ENCODE measurements around the gene MIGA1. TPM values are rescaled to one million over a fixed set of nuclear protein-coding genes. Genes with fewer than 3 reads are reported as not detected.

Gene MIGA1
- total and polyA plus RNA-seq, 5 donors: 3.8 to 15.1 (median 12.8) TPM

DNA sequence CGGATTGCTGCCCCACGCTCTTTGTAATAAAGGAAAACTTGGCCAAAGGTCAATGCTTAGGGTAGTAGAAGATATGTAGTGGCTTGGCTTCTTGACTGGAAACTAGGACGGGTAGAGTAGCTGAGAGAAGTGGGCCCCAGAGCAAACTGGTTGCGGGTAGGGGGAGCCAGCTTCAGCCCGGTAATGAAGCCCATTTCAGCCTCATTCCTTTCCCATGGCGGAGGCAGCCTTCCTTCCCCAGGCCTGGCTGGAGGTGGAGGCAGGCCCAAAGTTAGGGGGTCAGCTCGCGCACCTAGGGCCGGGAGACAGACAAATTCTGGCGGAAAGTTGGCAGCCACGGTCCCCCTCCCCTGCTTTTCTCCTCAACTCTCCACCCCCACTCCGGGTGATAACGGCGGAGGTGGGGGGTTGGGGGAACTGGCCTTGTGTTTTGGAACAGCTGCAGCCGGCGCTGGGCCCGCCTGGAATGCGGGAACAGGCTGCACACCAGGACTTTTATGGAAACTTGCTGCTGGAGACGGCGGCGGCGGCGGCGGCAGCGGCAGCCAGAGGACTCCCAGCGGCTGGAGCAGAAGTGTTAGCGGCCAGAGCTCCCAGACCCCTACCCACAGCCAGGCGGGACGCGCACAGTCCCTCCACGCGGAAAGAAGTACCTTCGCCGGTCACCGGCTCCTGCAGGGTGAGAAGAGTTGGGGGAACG, 108.8 kb downstream of the MIGA1 start, which contains the start of gene NEXN:
TSS of gene NEXN (plus strand) at position 544 of the 700 bp plus-strand sequence. CDS start 27,483 bp downstream, outside the sequence.
- WGBS: 3% methylated on average over 36 of the region's 36 CpGs
- intact Hi-C loops (cut with DNase I): loop anchor here (5.0 kb wide), 2 partner anchors 51 to 56 kb away; no protein-coding TSS in a partner anchor

DNA sequence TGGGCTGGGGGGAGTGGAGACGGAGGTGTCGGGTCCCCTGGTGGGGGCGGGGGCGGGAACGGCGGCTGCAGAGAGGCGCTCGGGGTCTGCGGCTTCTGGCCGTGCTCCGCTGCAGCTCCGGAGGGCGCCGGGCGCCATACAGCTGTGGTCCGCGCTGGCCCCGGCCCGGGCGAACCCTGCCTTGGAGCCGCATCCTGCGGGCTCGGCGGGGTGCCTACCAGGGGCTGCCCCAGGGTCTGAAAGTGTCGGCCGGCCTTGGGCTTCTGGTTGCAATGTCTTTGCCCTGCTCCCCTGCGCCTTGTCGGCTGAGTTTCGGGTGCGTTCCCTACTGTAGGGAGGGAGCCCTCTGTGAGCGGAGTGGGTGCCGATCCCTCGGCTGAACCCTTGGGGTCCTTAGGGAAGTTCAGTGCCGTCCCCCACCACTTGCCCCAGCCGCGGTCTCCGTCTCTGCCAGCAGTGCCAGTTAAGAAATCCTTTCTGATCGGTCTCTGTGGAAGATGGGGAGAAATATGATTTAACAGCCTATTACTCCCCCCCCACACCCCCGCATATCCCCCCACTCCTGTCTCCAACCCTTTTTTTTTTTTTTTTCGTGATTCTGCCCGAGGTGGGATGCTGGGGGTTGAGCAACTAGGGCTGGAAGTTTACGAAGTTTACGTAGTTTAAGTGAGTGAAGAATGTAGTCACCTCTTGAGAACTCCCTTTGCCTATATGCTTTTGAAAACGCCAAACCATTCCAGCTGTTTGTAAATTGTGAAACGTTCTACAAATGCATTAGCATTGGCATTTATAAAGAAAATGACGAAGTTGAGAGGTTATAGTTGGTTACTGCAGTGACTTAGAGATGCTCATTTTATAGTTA, 109.6 kb downstream of the MIGA1 start:
- no peaks in the 10 kb centered on the region for H3K4me1 ChIP-seq (ENCODE audit: control insufficient read depth, insufficient read depth, low read length)
- peak overlapping the region; percentile 93 for H3K27ac ChIP-seq (ENCODE audit: low read length)
- WGBS: under 1% methylated on average over 46 of the region's 46 CpGs
- DNase-seq: peak in 1 of 3 donors; percentile 82
- H3K9me3 ChIP-seq (ENCODE audit: control insufficient read depth, low read length): no peaks in the 10 kb centered on the region
- peak; percentile 56 to 76 for ATAC-seq
- intact Hi-C loops (cut with DNase I): loop anchor here (5.0 kb wide), 2 partner anchors 52 to 57 kb away; no protein-coding TSS in a partner anchor
- H3K27me3 ChIP-seq (ENCODE audit: control insufficient read depth, insufficient read depth): no peaks in the 10 kb centered on the region
- H3K4me3 ChIP-seq (ENCODE audit: low read length): peak overlapping the region; percentile 84

More for the DNA sequence above, 108.8 kb downstream of the MIGA1 start, which contains the start of gene NEXN:
- ATAC-seq (peak; percentile 94), DNase-seq (peak; percentile 89 to 96 (median 94))
- Histone ChIP-seq H3K27me3 (ENCODE audit: control insufficient read depth, insufficient read depth) (no peaks in the 10 kb centered on the region), H3K27ac (ENCODE audit: low read length) (peak within 1 kb of the TSS; percentile 93), H3K4me3 (ENCODE audit: low read length) (peak within 1 kb of the TSS; percentile 84), H3K9me3 (ENCODE audit: control insufficient read depth, low read length) (no peaks in the 10 kb centered on the region), H3K4me1 (ENCODE audit: control insufficient read depth, insufficient read depth, low read length) (no peaks in the 10 kb centered on the region)

DNA sequence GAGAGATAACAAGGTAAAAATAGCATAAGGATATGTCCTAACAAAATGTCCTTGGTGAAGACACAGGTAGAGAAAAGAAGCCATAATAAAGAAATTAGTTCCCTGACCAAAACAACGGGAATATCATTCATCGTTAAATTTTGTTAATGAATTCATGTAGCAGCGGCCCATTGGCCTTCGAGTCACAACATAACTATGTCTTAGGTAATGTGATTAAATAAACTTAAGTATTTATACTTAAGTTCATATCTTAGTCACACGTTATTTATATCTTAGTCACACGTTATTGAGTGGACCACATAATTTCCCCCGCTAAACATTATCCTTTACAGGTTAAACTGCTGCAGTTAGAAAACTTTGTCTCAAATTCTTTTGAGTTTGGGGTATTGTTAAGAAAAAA, 110.2 kb downstream of the MIGA1 start:
- Histone ChIP-seq H3K9me3 (ENCODE audit: control insufficient read depth, low read length) (no peaks in the 10 kb centered on the region), H3K4me1 (ENCODE audit: control insufficient read depth, insufficient read depth, low read length) (peaks cover 2% of the 10 kb centered on the region), H3K27me3 (ENCODE audit: control insufficient read depth, insufficient read depth) (no peaks in the 10 kb centered on the region), H3K27ac (ENCODE audit: low read length) (no peak overlapping the region), H3K4me3 (ENCODE audit: low read length) (peak overlapping the region; percentile 84)
- intact Hi-C loops (cut with DNase I): loop anchor here (5.0 kb wide), 2 partner anchors 52 to 57 kb away; no protein-coding TSS in a partner anchor
- WGBS: 40% methylated on average over 7 of the region's 7 CpGs
- DNase-seq (no peak), ATAC-seq (no peak)

DNA sequence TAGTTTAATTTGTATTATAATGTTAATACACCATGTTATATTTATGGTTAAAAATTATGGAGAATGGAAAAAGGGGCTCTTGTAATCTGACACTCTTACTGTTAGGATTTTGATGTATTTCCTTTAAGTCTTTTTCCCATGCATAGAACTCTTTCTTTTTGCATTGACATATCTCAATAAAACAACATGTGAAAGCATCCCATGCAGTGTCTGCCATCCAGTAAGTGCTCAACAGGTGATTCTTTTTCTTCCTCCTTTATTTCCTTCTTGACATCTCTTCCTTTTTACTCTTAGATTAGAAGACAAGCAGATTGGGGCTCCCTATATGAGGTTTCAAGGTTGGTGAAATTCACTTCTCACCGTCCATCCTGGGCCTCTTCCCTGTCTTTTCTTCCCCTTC, 111.8 kb downstream of the MIGA1 start:
- 77% methylated on average over 1 of the region's 1 CpG for WGBS
- Histone ChIP-seq H3K4me3 (ENCODE audit: low read length) (peak overlapping the region; percentile 63), H3K27ac (ENCODE audit: low read length) (peak overlapping the region; percentile 85), H3K4me1 (ENCODE audit: control insufficient read depth, insufficient read depth, low read length) (peaks cover 2% of the 10 kb centered on the region), H3K27me3 (ENCODE audit: control insufficient read depth, insufficient read depth) (no peaks in the 10 kb centered on the region), H3K9me3 (ENCODE audit: control insufficient read depth, low read length) (no peaks in the 10 kb centered on the region)
- intact Hi-C loops (cut with DNase I): no loop called here
- DNase-seq (no peak), ATAC-seq (no peak)

DNA sequence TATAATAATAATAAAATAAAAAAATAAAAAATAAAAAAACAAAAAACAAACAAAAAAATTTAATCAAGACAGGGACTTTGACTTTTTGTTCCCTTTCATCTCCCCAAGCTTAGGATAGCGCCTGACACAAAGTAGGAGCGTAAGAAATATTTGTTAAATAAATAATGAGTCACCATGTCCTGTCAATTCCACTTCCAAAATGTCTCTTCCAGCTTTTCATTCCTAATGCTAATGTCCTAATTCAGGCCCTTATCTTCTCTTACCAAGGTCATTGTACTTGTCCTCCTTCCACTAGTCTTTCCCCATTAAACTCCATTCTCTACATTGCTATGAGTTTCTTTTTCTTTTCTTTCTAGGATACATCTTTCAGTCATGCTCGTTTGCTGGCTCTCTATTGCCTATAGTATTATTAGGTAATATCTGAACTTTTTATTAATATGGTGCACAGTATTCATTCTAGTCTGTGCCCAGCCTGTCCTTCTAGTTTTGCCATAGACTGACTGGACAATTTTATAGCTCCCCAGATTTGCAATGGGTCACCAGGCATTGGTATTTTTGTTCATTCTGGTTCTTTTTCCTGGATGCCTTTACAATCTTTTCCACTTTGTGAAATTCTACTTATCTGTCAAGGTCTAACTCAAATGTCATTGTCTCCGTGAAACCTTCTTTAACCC, 120.3 kb downstream of the MIGA1 start:
- Histone ChIP-seq H3K27me3 (ENCODE audit: control insufficient read depth, insufficient read depth) (no peaks in the 10 kb centered on the region), H3K4me3 (ENCODE audit: low read length) (no peak overlapping the region), H3K4me1 (ENCODE audit: control insufficient read depth, insufficient read depth, low read length) (no peaks in the 10 kb centered on the region), H3K27ac (ENCODE audit: low read length) (no peak overlapping the region), H3K9me3 (ENCODE audit: control insufficient read depth, low read length) (no peaks in the 10 kb centered on the region)
- ATAC-seq (peak; percentile 56 to 59), DNase-seq (no peak)
- intact Hi-C loops (cut with DNase I): no loop called here
- 63% methylated on average over 4 of the region's 4 CpGs for WGBS

DNA sequence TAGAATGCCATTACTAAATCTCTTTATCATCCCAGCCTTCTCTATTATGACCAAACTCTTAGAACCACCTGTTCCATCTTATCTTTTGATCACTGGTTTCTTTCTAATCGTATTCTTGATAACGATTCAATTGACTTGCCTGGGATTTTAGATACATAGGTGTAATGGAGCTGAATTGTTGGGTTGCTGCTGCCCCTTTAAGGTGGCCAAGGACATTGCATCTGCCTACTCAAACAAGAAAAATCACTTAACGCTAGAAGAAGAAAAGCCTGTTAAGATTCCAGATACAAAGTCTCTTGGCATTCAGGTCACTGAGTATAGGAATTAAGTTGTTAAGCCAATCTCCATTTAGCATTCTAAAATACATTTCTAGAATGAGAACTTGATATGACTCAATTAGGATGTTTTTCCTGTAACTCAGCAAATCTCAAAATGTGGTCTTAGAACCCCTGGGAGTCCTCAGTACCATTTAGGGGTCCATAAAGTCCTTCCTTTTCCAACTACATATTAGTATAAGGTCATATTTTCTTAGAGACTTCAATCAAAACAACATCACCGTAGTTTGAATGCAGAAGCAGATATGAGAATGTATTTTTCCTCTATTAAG, 121.3 kb downstream of the MIGA1 start:
- ATAC-seq: peak; percentile 73 to 77
- Histone ChIP-seq H3K4me3 (ENCODE audit: low read length) (peak overlapping the region; percentile 12), H3K27me3 (ENCODE audit: control insufficient read depth, insufficient read depth) (no peaks in the 10 kb centered on the region), H3K9me3 (ENCODE audit: control insufficient read depth, low read length) (no peaks in the 10 kb centered on the region), H3K4me1 (ENCODE audit: control insufficient read depth, insufficient read depth, low read length) (no peaks in the 10 kb centered on the region), H3K27ac (ENCODE audit: low read length) (no peak overlapping the region)
- intact Hi-C loops (cut with DNase I): no loop called here
- no peak for DNase-seq
- WGBS: 12% methylated on average over 4 of the region's 4 CpGs

DNA sequence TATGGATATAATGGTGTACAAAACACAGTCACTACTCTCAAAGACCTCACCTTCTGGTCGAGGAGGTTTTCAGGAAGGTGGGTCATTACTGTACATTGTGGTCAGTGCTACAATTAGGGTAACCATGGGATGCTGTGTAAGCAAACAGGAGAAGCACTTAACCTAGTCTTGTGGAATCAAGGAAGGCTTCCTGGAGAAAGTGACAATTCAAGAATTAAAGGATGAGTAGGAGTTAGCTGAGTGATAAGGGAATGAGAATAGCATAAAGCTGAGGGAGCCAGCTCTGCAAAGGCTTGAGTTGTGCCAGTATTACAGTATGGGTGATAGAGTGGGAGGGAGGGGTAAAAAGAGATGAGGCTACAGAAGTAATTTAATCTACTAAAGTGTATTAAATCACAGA, 126.2 kb downstream of the MIGA1 start:
- H3K27ac ChIP-seq (ENCODE audit: low read length): no peak overlapping the region
- peak in 1 of 2 donors; percentile 15 for ATAC-seq

DNA sequence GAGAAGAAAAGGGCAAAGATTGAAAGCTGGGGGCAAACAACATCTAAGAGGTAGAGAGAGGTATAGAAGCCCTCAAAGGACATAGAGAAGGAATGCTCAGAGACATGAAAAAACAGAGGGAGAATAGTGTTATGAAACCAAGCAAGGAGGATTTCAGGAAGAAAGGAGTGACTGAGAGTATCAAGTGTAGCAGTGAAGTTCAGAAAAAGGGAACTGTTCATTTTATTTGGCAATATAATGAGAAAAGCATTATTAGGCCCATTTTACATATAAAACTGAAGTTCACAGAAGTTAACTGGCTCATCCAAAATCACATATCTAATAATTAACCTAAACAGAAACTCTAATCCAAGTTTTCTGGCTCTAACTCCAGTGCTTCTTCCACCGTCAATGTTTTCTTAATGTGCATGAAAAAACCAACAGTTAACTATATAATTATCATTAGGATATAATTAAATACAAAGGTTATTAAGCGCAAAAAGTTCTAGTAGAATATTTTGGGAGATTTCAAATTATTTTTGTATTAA, 126.6 kb downstream of the MIGA1 start:
- no peak for ATAC-seq
- Histone ChIP-seq H3K9me3 (ENCODE audit: control insufficient read depth, low read length) (no peaks in the 10 kb centered on the region), H3K27ac (ENCODE audit: low read length) (no peak overlapping the region), H3K27me3 (ENCODE audit: control insufficient read depth, insufficient read depth) (no peaks in the 10 kb centered on the region), H3K4me3 (ENCODE audit: low read length) (no peak overlapping the region), H3K4me1 (ENCODE audit: control insufficient read depth, insufficient read depth, low read length) (no peaks in the 10 kb centered on the region)
- WGBS: 71% methylated on average over 2 of the region's 2 CpGs
- DNase-seq: no peak
- intact Hi-C loops (cut with DNase I): no loop called here

More for the DNA sequence above, 126.2 kb downstream of the MIGA1 start:
- DNase-seq: no peak
- Histone ChIP-seq H3K27me3 (ENCODE audit: control insufficient read depth, insufficient read depth) (no peaks in the 10 kb centered on the region), H3K9me3 (ENCODE audit: control insufficient read depth, low read length) (no peaks in the 10 kb centered on the region), H3K4me3 (ENCODE audit: low read length) (no peak overlapping the region), H3K4me1 (ENCODE audit: control insufficient read depth, insufficient read depth, low read length) (no peaks in the 10 kb centered on the region)
- 84% methylated on average over 1 of the region's 1 CpG for WGBS
- intact Hi-C loops (cut with DNase I): no loop called here

DNA sequence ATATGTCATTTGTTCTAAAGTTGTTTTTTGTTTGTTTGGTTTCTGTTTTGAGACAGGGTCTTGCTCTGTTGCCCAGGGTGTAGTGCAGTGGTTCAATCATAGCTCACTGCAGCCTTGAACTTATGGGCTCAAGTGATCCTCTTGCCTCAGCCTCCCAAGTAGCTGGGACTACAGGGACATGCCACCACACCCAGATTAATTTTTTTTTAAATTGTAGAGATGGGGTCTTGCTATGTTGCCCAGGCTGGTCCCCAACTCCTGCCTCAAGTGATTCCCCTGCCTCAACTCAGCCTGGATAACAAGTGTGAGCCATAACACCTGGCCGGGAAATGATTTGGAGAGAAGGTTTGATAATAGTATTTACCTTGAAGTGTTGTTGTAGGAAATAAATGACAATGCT, 127.2 kb downstream of the MIGA1 start:
- H3K27me3 ChIP-seq (ENCODE audit: control insufficient read depth, insufficient read depth): no peaks in the 10 kb centered on the region
- H3K4me1 ChIP-seq (ENCODE audit: control insufficient read depth, insufficient read depth, low read length): no peaks in the 10 kb centered on the region
- H3K4me3 ChIP-seq (ENCODE audit: low read length): no peak overlapping the region
- DNase-seq (no peak), ATAC-seq (no peak)
- H3K27ac ChIP-seq (ENCODE audit: low read length): no peak overlapping the region
- no peaks in the 10 kb centered on the region for H3K9me3 ChIP-seq (ENCODE audit: control insufficient read depth, low read length)
- WGBS: 90% methylated on average over 1 of the region's 1 CpG
- intact Hi-C loops (cut with DNase I): no loop called here

DNA sequence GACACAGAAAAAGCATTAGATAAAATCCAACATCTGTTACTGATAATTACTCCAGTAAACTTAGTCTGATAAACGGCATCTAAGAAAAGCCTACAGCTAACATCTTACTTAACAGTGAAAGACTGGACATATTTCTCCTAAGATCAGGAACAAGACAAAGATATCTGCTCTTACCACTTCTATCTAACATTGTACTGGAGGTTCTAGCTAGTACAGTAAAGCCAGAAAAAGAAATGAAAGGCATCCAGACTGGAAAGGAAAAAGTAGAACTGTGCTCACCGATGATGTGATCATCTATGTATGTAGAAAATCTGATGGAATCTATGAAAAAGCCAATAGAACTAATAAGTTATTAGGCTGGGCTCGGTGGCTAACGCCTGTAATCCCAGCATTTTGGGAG, 130.7 kb downstream of the MIGA1 start:
- Histone ChIP-seq H3K27ac (ENCODE audit: low read length) (no peak overlapping the region), H3K27me3 (ENCODE audit: control insufficient read depth, insufficient read depth) (no peaks in the 10 kb centered on the region), H3K4me1 (ENCODE audit: control insufficient read depth, insufficient read depth, low read length) (no peaks in the 10 kb centered on the region), H3K9me3 (ENCODE audit: control insufficient read depth, low read length) (no peaks in the 10 kb centered on the region), H3K4me3 (ENCODE audit: low read length) (no peak overlapping the region)
- DNase-seq (no peak), ATAC-seq (no peak)
- intact Hi-C loops (cut with DNase I): no loop called here
- WGBS: 88% methylated on average over 4 of the region's 4 CpGs

All from right cardiac atrium (tissue), 5 donors.